ENCODE data around the gene KIAA1958. TPM values are rescaled to one million over a fixed set of nuclear protein-coding genes. Genes with fewer than 3 reads are reported as not detected.
A peak's percentile ranks its signal among the peaks of the same experiment; 100 is the strongest.
"Not testable (repeated sequence)": the region's sequence is repeated elsewhere in the genome, so short reads cannot be mapped to it uniquely, and the experiment has no call there.

The KIAA1958 gene
- total RNA-seq, 1 donor from 2014 or later, result 5.8 TPM

GRCh38 chr9:112621018-112621655 is 134.5 kb downstream of the KIAA1958 start:
- DNase-seq (ENCODE audit: low spot score) (no peak), ATAC-seq (no peak)
- intact Hi-C loops (cut with DNase I), result no loop called here

- DNase-seq (ENCODE audit: low spot score), result no peak
- intact Hi-C loops (cut with DNase I), result no loop called here
- no peak for ATAC-seq
Measured at GRCh38 chr9:112623198-112623597, 136.6 kb downstream of the KIAA1958 start.

GRCh38 chr9:112624711-112625707 is 138.4 kb downstream of the KIAA1958 start:
- intact Hi-C loops (cut with DNase I), result no loop called here
- no peak for ATAC-seq
- DNase-seq (ENCODE audit: low spot score), result no peak

GRCh38 chr9:112629671-112630485 is 143.3 kb downstream of the KIAA1958 start:
- ATAC-seq (no peak), DNase-seq (ENCODE audit: low spot score) (no peak)
- intact Hi-C loops (cut with DNase I), result no loop called here

GRCh38 chr9:112631313-112632070 is 144.9 kb downstream of the KIAA1958 start:
- intact Hi-C loops (cut with DNase I), result no loop called here
- ATAC-seq (no peak), DNase-seq (ENCODE audit: low spot score) (no peak)

GRCh38 chr9:112640311-112640710 is 153.7 kb downstream of the KIAA1958 start:
- no peak for ATAC-seq
- intact Hi-C loops (cut with DNase I), result no loop called here
- DNase-seq (ENCODE audit: low spot score), result no peak

- intact Hi-C loops (cut with DNase I), result no loop called here
- DNase-seq (ENCODE audit: low spot score) (no peak), ATAC-seq (no peak)
Measured at GRCh38 chr9:112642126-112642525, 155.5 kb downstream of the KIAA1958 start.

- intact Hi-C loops (cut with DNase I), result no loop called here
- DNase-seq (ENCODE audit: low spot score) (no peak), ATAC-seq (no peak)
Measured at GRCh38 chr9:112647596-112647995, 161.0 kb downstream of the KIAA1958 start.

GRCh38 chr9:112648624-112649023 is 162.0 kb downstream of the KIAA1958 start:
- intact Hi-C loops (cut with DNase I), result no loop called here
- no peak for ATAC-seq
- no peak for DNase-seq (ENCODE audit: low spot score)

- ATAC-seq (no peak), DNase-seq (ENCODE audit: low spot score) (no peak)
- intact Hi-C loops (cut with DNase I), result no loop called here
Measured at GRCh38 chr9:112654282-112654681, 167.7 kb downstream of the KIAA1958 start.

- intact Hi-C loops (cut with DNase I), result no loop called here
Measured at GRCh38 chr9:112655668-112656067, 169.0 kb downstream of the KIAA1958 start.

GRCh38 chr9:112659906-112660305 is 173.3 kb downstream of the KIAA1958 start:
- no peak for DNase-seq (ENCODE audit: low spot score)
- intact Hi-C loops (cut with DNase I), result no loop called here
- no peak for ATAC-seq

More at GRCh38 chr9:112655668-112656067, 169.0 kb downstream of the KIAA1958 start:
- ATAC-seq (no peak), DNase-seq (ENCODE audit: low spot score) (no peak)

- ATAC-seq (no peak), DNase-seq (ENCODE audit: low spot score) (no peak)
- intact Hi-C loops (cut with DNase I), result no loop called here
Measured at GRCh38 chr9:112663681-112664080, 177.1 kb downstream of the KIAA1958 start.

GRCh38 chr9:112664531-112664930 is 177.9 kb downstream of the KIAA1958 start:
- no peak for DNase-seq (ENCODE audit: low spot score)
- intact Hi-C loops (cut with DNase I), result no loop called here
- ATAC-seq, result no peak

- intact Hi-C loops (cut with DNase I), result no loop called here
Measured at GRCh38 chr9:112665347-112665746, 178.7 kb downstream of the KIAA1958 start.

GRCh38 chr9:112669326-112669725 is 182.7 kb downstream of the KIAA1958 start:
- DNase-seq (ENCODE audit: low spot score), result no peak
- ATAC-seq, result no peak
- intact Hi-C loops (cut with DNase I), result no loop called here

More at GRCh38 chr9:112665347-112665746, 178.7 kb downstream of the KIAA1958 start:
- DNase-seq (ENCODE audit: low spot score) (no peak), ATAC-seq (no peak)

GRCh38 chr9:112670991-112671625 is 184.5 kb downstream of the KIAA1958 start:
- no peak for DNase-seq (ENCODE audit: low spot score)
- peak; percentile 24 for ATAC-seq
- intact Hi-C loops (cut with DNase I), result no loop called here

GRCh38 chr9:112673221-112673620 is 186.6 kb downstream of the KIAA1958 start:
- intact Hi-C loops (cut with DNase I); DNase-seq (ENCODE audit: low spot score); ATAC-seq: not testable (repeated sequence)

Data from sciatic nerve (tissue), 2 donors.